Lung (tissue), 12 donors: Measurements from ENCODE around the gene STK24. TPM values are rescaled to one million over a fixed set of nuclear protein-coding genes. Genes with fewer than 3 reads are reported as not detected.

Source experiments
- ATAC-seq: fragments of 200-7000 bp; cut with Tn5 transposase; one replicate; pipeline ENCODE4 v1.9.1; 2020; ENCODE audit warnings: moderate number of reproducible peaks; ENCODE audit not compliant: insufficient read depth, low FRiP score
- DNase-seq, 3 donors: peaks; one replicate each; pipeline ENCODE4 v3.0.0-alpha.2; 2013 to 2017
- H3K27ac ChIP-seq, 2 donors: one replicate each; pipeline ENCODE4 v1.5.1; 2013; ENCODE audit warnings: mild to moderate bottlenecking in 2 of 2, moderate library complexity in 2 of 2, control low read depth in 1 of 2, inconsistent platforms in 1 of 2, low read depth in 1 of 2, low read length in 1 of 2
- H3K27me3 ChIP-seq, 3 donors: one replicate each; pipeline ENCODE4 v1.5.1; 2013; ENCODE audit warnings: low read length in 2 of 3; ENCODE audit not compliant: control insufficient read depth in 3 of 3, insufficient read depth in 3 of 3
- H3K36me3 ChIP-seq, 4 donors: one replicate each; pipeline ENCODE4 v1.5.1; 2013; ENCODE audit warnings: low read length in 4 of 4, mild to moderate bottlenecking in 1 of 4, moderate library complexity in 1 of 4; ENCODE audit not compliant: control insufficient read depth in 4 of 4, insufficient read depth in 4 of 4
- H3K4me1 ChIP-seq, 5 donors: one replicate each; pipeline ENCODE4 v1.5.1; 2013; ENCODE audit warnings: low read length in 5 of 5, mild to moderate bottlenecking in 2 of 5, moderate library complexity in 1 of 5; ENCODE audit not compliant: control insufficient read depth in 5 of 5, insufficient read depth in 5 of 5
- H3K4me3 ChIP-seq: one replicate; pipeline ENCODE4 v1.5.1; 2013; ENCODE audit warnings: mild to moderate bottlenecking, control low read depth, moderate library complexity
- H3K9ac ChIP-seq, 2 donors: one replicate each; pipeline ENCODE4 v1.5.1; 2013; ENCODE audit warnings: low read length in 2 of 2, control low read depth in 1 of 2; ENCODE audit not compliant: insufficient read depth in 1 of 2
- H3K9me3 ChIP-seq, 4 donors: one replicate each; pipeline ENCODE4 v1.5.1; 2013; ENCODE audit warnings: low read length in 3 of 4, mild to moderate bottlenecking in 1 of 4, moderate library complexity in 1 of 4; ENCODE audit not compliant: control insufficient read depth in 4 of 4, insufficient read depth in 3 of 4
- CTCF ChIP-seq: IDR thresholded peaks from 2 replicates; pipeline ENCODE4 v1.5.1; 2012; ENCODE audit warnings: mild to moderate bottlenecking; ENCODE audit errors: control extremely low read depth, extremely low read depth
- WGBS, 2 donors: extraction: QIAGEN DNeasy Blood & Tissue Kit; methylation state at CpG; one replicate each; pipeline ENCODE4 v1.1.7; 2013; 5-methylcytosine and 5-hydroxymethylcytosine counted together
- polyA plus RNA-seq, 2 donors: library from polyadenylated mRNA; stranded (reverse); fragments of 200-250 nt; gene quantifications; one replicate each; pipeline ENCODE4 v1.2.1, GENCODE V29; 2013
- total RNA-seq, 2 donors: library from RNA; depleted of rRNA in 1 of 2; stranded (reverse); fragments of >200 nt in 1 of 2; gene quantifications; one replicate each; pipeline ENCODE4 v1.2.1, GENCODE V29; 2014 to 2021
- donor health status: control.
- donor health status: control.
- donor health status: Bipolar disorder and iron deficiency.
- donor health status: healthy.
- donor health status: DM: yes; HTN: yes; CAD: no.

Gene STK24
- total and polyA plus RNA-seq, 4 donors = 38.0 to 102 (median 64.5) TPM

DNA sequence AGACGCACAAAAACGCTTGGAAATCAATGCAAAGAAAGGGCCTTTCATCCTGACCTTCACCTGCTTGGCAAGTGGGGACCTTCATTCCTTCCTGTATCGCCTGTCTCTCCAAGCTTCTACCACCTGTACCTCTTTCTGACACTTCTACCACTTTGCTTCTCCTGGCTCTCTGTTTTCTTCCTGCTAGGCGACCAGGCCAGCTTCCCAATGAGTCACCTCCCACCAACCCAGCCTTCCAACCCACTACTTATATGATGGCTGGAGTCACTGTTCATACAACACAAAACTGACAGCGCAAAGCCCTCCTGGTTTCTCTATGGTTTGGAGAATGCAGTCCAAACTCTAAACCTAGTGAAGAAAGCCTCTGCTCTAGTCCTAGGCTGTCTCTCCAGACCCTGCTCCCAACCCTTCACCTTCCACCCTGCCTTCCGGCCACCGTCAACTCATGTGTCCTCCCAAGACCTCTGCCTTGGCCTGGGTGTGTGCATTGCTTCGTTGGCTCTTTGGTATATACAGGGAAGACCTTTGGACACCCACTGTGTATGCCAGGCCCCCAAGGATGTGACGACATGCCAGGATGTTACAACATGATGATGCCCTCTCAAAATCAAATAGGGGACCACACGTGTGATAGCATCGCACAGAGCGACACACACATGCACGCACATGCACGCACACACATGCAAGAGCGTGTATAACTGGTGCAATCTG lies 148.5 kb downstream of the STK24 start:
- H3K36me3 ChIP-seq = peaks cover 0 to 24% (median 19%) of the 10 kb centered on the region in 4 donors
- TF ChIP-seq CTCF = no peak
- DNase-seq (no peak), ATAC-seq (no peak)
- no peaks in the 10 kb centered on the region for H3K9me3 ChIP-seq
- no peaks in the 10 kb centered on the region for H3K4me1 ChIP-seq
- WGBS, 2 donors = 79 to 88% methylated on average over 15 of the region's 15 CpGs
- no peak overlapping the region for H3K9ac ChIP-seq
- H3K27me3 ChIP-seq = no peaks in the 10 kb centered on the region
- H3K4me3 ChIP-seq = no peak overlapping the region
- no peak overlapping the region for H3K27ac ChIP-seq

DNA sequence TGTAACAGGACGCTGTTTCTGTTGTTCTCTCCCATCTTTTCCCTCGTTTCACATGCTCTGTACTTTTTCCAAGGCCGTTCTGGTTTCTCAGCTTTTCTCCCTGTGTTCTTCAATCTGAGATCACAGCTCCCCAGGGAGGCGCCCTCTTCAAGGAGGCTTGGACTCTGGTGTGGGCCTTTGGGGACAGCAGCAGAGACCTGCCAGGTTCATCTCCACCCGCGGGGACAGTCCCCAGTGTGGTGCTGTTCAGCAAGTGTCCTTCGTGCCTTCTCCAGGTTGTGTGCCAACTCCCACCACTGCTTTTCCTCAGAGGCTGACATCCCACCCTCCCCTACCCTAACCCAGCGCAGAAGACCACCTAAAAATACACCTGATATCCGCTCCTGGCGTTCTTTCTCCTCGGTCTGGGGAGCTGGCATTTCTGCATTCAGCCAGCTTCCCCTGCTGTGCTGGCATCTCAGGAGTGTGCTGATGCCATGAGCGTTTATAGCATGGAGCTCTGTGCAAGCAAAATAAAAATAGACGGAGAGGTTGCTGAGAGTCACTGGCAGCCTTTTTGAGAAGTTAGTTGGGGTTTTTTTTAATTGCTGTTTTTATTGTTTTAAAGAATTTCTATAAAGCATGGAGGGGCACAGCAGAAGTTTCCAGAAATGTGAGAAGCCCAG lies 149.4 kb downstream of the STK24 start:
- H3K4me3 ChIP-seq = no peak overlapping the region
- H3K9ac ChIP-seq = no peak overlapping the region
- no peak for TF ChIP-seq CTCF
- no peaks in the 10 kb centered on the region for H3K27me3 ChIP-seq
- no peak overlapping the region for H3K27ac ChIP-seq
- 89 to 92% methylated on average over 13 of the region's 13 CpGs for WGBS, 2 donors
- no peaks in the 10 kb centered on the region for H3K4me1 ChIP-seq
- DNase-seq (no peak), ATAC-seq (no peak)
- H3K36me3 ChIP-seq = peaks cover 0 to 23% (median 19%) of the 10 kb centered on the region in 4 donors
- H3K9me3 ChIP-seq = no peaks in the 10 kb centered on the region

- no peak for TF ChIP-seq CTCF
- ATAC-seq (no peak), DNase-seq (no peak)
- H3K27me3 ChIP-seq = no peaks in the 10 kb centered on the region
- peaks cover 0 to 29% (median 11%) of the 10 kb centered on the region in 4 donors for H3K36me3 ChIP-seq
- H3K4me3 ChIP-seq = no peak overlapping the region
- H3K9ac ChIP-seq = no peak overlapping the region
- WGBS, 2 donors = 85 to 86% methylated on average over 7 of the region's 7 CpGs
- peaks cover 0 to 7% (median 0%) of the 10 kb centered on the region in 5 donors for H3K4me1 ChIP-seq
- H3K9me3 ChIP-seq = no peaks in the 10 kb centered on the region
- no peak overlapping the region for H3K27ac ChIP-seq
Measured at GRCh38 chr13:98423417-98423816, 153.5 kb downstream of the STK24 start.
